HG03139 (cell line): ENCODE data around the gene GNG13.

ENCODE experiments used
- ATAC-seq: cut with Tn5 transposase; IDR thresholded peaks from one replicate; pipeline ENCODE4 v1.9.1; 2021; ENCODE audit not compliant: unreplicated experiment

The GNG13 gene

GRCh38 chr16:815861-816260, 15.3 kb upstream of the GNG13 start:
- ATAC-seq = no peak

GRCh38 chr16:814974-815373, 14.4 kb upstream of the GNG13 start:
- ATAC-seq = no peak

- ATAC-seq = no peak
Measured at GRCh38 chr16:813916-814412, 13.4 kb upstream of the GNG13 start.

GRCh38 chr16:813204-813915, 12.8 kb upstream of the GNG13 start:
- no peak for ATAC-seq

- no peak for ATAC-seq
Measured at GRCh38 chr16:808085-808386, 7.5 kb upstream of the GNG13 start.

GRCh38 chr16:807347-808084, 7.0 kb upstream of the GNG13 start:
- peak; percentile 78 for ATAC-seq

- ATAC-seq = no peak
Measured at GRCh38 chr16:805474-805873, 4.9 kb upstream of the GNG13 start.

GRCh38 chr16:804193-805048, 3.9 kb upstream of the GNG13 start:
- no peak for ATAC-seq

GRCh38 chr16:803754-804080, 3.2 kb upstream of the GNG13 start:
- ATAC-seq = no peak

- no peak for ATAC-seq
Measured at GRCh38 chr16:802914-803753, 2.6 kb upstream of the GNG13 start.

- ATAC-seq = no peak
Measured at GRCh38 chr16:802461-802860, 1.9 kb upstream of the GNG13 start.

GRCh38 chr16:801584-802363, 1.2 kb upstream of the GNG13 start:
- ATAC-seq = no peak

- no peak for ATAC-seq
Measured at GRCh38 chr16:800834-801511, 439 bp upstream of the GNG13 start.

- ATAC-seq = no peak
Measured at GRCh38 chr16:799111-799947, 1.2 kb downstream of the GNG13 start.

GRCh38 chr16:798666-799065, 1.9 kb downstream of the GNG13 start:
- ATAC-seq = no peak

- no peak for ATAC-seq
Measured at GRCh38 chr16:797686-798085, 2.8 kb downstream of the GNG13 start.

- no peak for ATAC-seq
Measured at GRCh38 chr16:797120-797420, 3.5 kb downstream of the GNG13 start.

GRCh38 chr16:796296-797119, 4.0 kb downstream of the GNG13 start:
- no peak for ATAC-seq
